ENCODE results near the gene HS6ST2. TPM values are rescaled to one million over a fixed set of nuclear protein-coding genes. Genes with fewer than 3 reads are reported as not detected.

HS6ST2 gene
- total and polyA plus RNA-seq, 5 donors from 2014 or later: not detected

DNA sequence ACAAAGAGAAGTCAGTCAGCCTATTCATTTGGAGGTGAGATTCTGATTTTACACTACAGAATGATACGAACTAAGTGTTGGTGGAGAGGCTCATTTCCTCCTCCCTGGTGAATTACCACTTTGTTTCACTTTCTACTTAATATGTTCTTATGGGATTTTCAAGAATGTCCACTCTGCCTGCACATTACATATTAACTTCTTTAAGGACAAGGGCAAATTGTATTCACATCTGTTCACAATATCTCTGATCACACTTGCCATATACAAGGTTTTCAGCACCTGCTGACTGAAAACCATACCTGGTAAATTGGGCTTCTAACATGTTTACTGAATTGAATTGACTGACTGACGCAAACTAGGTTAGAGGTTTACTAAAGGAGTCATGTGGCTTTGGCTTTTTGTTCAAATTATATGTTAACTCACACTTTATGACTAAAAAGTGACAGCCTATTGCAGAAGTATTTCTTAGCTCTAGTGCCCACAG is 281.2 kb downstream of the HS6ST2 start:
- Mint-ChIP-seq H3K36me3 (no peaks in the 10 kb centered on the region), H3K27me3 (no peaks in the 10 kb centered on the region), H3K27ac (no peak overlapping the region), H3K4me1 (no peaks in the 10 kb centered on the region), H3K9me3 (peaks cover 0 to 7% (median 2%) of the 10 kb centered on the region in 7 donors), H3K4me3 (no peak overlapping the region)
- no peak for ATAC-seq (ENCODE audit: low read depth in 2 of 2)
- DNase-seq: no peak
- Histone ChIP-seq H3K4me1 (ENCODE audit: control insufficient read depth, insufficient read depth, low read length, poor library complexity, severe bottlenecking) (peaks cover 4% of the 10 kb centered on the region), H3K9me3 (ENCODE audit: control insufficient read depth in 2 of 2, low read length in 2 of 2) (no peaks in the 10 kb centered on the region), H3K27ac (ENCODE audit: insufficient read depth, low read length, poor library complexity, severe bottlenecking) (no peak overlapping the region), H3K4me3 (ENCODE audit: low read depth, low read length) (no peak overlapping the region), H3K27me3 (ENCODE audit: control insufficient read depth, insufficient read depth, low read length) (no peaks in the 10 kb centered on the region), H3K36me3 (ENCODE audit: control insufficient read depth, insufficient read depth, low read length) (no peaks in the 10 kb centered on the region)

DNA sequence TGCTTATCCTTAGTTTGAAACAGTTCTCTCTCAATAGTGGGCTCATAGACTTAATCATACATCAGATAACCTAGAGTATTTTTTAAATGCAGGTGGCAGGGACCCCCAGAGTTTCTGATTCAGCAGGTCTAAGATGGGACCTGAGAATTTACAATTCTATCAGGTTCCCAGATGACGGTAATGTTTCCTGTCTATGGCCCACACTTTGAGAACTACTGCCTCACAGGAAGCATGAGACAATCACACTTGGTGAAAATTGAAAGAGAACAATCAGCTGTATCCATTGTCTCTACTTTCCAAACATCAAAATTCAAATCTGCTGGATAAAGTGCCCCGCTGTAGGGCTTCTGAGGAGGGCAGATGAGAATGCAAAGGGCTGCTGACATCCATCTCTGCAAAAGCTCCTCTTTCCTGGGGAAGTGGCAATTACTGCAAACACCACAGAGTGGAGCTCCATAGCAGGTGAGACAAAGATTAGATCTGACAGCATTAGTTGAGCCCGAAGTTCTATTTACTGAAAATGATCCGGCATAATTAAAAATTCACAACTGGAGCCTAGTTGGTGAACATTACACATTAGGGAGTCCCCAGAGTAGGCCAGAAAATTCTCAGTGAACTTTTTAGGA is 281.8 kb downstream of the HS6ST2 start:
- H3K36me3 ChIP-seq (ENCODE audit: control insufficient read depth, insufficient read depth, low read length): no peaks in the 10 kb centered on the region
- DNase-seq (no peak), ATAC-seq (ENCODE audit: low read depth in 2 of 2) (no peak)
- no peaks in the 10 kb centered on the region for H3K9me3 ChIP-seq (ENCODE audit: control insufficient read depth in 2 of 2, low read length in 2 of 2)
- H3K4me1 ChIP-seq (ENCODE audit: control insufficient read depth, insufficient read depth, low read length, poor library complexity, severe bottlenecking): peaks cover 4% of the 10 kb centered on the region
- H3K4me1 Mint-ChIP-seq: peaks cover 0 to 2% (median 0%) of the 10 kb centered on the region in 4 donors
- no peak overlapping the region for H3K27ac ChIP-seq (ENCODE audit: insufficient read depth, low read length, poor library complexity, severe bottlenecking)
- H3K27me3 ChIP-seq (ENCODE audit: control insufficient read depth, insufficient read depth, low read length): no peaks in the 10 kb centered on the region
- no peak overlapping the region for H3K4me3 ChIP-seq (ENCODE audit: low read depth, low read length)
- no peaks in the 10 kb centered on the region for H3K36me3 Mint-ChIP-seq
- H3K9me3 Mint-ChIP-seq: peaks cover 0 to 7% (median 2%) of the 10 kb centered on the region in 7 donors
- H3K27ac Mint-ChIP-seq: no peak overlapping the region
- no peak overlapping the region for H3K4me3 Mint-ChIP-seq
- H3K27me3 Mint-ChIP-seq: no peaks in the 10 kb centered on the region

DNA sequence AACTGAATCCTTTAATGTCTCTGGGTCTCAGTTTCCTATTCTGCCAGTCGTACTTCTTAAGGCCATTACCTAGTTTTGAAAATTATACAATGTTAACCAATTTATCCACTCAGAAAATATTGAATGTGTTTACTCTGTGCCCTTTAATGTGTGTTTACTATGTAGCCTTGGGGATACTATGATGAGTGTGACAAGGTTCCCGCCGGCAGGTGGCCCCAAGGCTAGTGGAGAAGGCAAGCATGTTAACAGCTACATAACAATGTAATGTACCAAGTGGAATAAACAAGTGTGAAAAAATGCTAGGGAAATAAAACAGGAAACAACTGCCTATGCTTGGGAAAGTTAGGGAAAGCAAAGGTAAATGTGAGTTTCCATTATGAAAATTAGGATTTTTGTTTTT is 282.3 kb downstream of the HS6ST2 start:
- no peak for DNase-seq
- H3K4me3 Mint-ChIP-seq: no peak overlapping the region
- no peaks in the 10 kb centered on the region for H3K27me3 ChIP-seq (ENCODE audit: control insufficient read depth, insufficient read depth, low read length)
- H3K27ac ChIP-seq (ENCODE audit: insufficient read depth, low read length, poor library complexity, severe bottlenecking): no peak overlapping the region
- peaks cover 0 to 7% (median 2%) of the 10 kb centered on the region in 7 donors for H3K9me3 Mint-ChIP-seq
- ATAC-seq (ENCODE audit: low read depth in 2 of 2): no peak
- peaks cover 4% of the 10 kb centered on the region for H3K4me1 ChIP-seq (ENCODE audit: control insufficient read depth, insufficient read depth, low read length, poor library complexity, severe bottlenecking)
- H3K36me3 Mint-ChIP-seq: no peaks in the 10 kb centered on the region
- no peaks in the 10 kb centered on the region for H3K36me3 ChIP-seq (ENCODE audit: control insufficient read depth, insufficient read depth, low read length)
- no peak overlapping the region for H3K27ac Mint-ChIP-seq
- H3K27me3 Mint-ChIP-seq: no peaks in the 10 kb centered on the region
- H3K9me3 ChIP-seq (ENCODE audit: control insufficient read depth in 2 of 2, low read length in 2 of 2): no peaks in the 10 kb centered on the region
- H3K4me1 Mint-ChIP-seq: peaks cover 0 to 4% (median 0%) of the 10 kb centered on the region in 4 donors
- H3K4me3 ChIP-seq (ENCODE audit: low read depth, low read length): no peak overlapping the region

DNA sequence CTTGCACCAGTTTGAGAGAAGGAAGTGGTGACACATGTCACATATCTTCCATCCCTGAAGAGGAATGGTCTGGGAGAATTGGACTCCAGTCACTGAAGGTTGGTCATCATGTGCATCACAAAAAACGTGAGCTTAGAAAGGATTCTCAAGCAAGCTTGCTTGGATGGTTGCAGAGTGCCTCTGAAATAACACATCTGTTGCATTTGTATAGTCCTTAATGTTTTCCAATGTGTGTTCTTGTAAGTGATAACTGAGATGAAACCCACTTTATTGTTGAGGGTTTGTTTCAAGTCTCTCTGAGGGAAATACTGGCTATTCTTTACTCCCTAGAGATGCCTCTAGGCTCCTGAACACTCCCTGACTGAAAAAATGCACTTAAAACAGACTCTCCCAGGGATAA is 285.1 kb downstream of the HS6ST2 start:
- ATAC-seq (ENCODE audit: low read depth in 2 of 2) (no peak), DNase-seq (no peak)
- H3K36me3 ChIP-seq (ENCODE audit: control insufficient read depth, insufficient read depth, low read length): no peaks in the 10 kb centered on the region
- Mint-ChIP-seq H3K9me3 (no peaks in the 10 kb centered on the region), H3K4me1 (peaks cover 0 to 4% (median 0%) of the 10 kb centered on the region in 4 donors), H3K27ac (no peak overlapping the region), H3K4me3 (no peak overlapping the region), H3K36me3 (no peaks in the 10 kb centered on the region), H3K27me3 (no peaks in the 10 kb centered on the region)
- no peak overlapping the region for H3K27ac ChIP-seq (ENCODE audit: insufficient read depth, low read length, poor library complexity, severe bottlenecking)
- H3K4me3 ChIP-seq (ENCODE audit: low read depth, low read length): no peak overlapping the region
- H3K4me1 ChIP-seq (ENCODE audit: control insufficient read depth, insufficient read depth, low read length, poor library complexity, severe bottlenecking): peaks cover 4% of the 10 kb centered on the region
- no peaks in the 10 kb centered on the region for H3K9me3 ChIP-seq (ENCODE audit: control insufficient read depth in 2 of 2, low read length in 2 of 2)
- no peaks in the 10 kb centered on the region for H3K27me3 ChIP-seq (ENCODE audit: control insufficient read depth, insufficient read depth, low read length)

DNA sequence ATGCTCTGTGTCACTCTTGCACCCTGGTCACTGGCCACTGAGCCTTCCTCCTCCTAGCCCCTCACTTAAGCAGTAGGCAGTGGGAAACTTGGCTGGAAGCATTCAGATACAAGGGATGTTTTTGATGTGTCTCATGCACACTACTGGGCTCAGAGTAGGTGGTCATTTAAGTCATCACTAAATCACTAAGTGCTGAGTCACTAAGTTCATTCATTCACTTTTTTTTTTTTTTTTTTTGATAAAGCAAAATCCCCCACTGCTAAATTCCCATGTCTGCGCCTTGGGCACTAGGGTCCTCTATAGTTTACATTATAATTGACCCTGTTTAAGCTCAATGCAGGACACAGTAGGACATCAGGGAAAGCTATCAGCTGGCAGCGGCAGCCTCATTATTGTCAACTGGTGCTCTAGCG is 287.2 kb downstream of the HS6ST2 start:
- H3K4me1 Mint-ChIP-seq: peaks cover 0 to 4% (median 0%) of the 10 kb centered on the region in 4 donors
- H3K9me3 Mint-ChIP-seq: no peaks in the 10 kb centered on the region
- no peak for DNase-seq

DNA sequence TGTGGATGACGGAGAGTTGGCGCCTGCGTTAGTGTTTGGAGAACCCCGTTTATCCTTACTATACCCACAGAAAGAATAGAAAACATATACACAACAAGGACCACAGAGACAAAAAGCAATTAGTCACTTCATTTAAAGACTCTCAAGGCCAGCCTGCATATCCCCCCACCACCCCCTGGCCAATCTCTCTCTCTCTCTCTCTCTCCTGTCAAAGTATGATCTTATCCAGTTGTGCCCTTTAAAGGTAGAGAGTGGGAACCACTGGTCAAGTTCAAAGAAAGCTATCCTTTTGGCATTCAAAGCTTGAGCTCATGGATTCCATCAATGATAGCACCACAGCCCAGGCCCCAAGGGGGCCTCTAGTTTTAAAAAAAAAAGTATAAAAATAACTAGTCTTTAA is 289.3 kb downstream of the HS6ST2 start:
- H3K27ac ChIP-seq (ENCODE audit: insufficient read depth, low read length, poor library complexity, severe bottlenecking): no peak overlapping the region
- Mint-ChIP-seq H3K27me3 (peaks cover 4% of the 10 kb centered on the region), H3K36me3 (no peaks in the 10 kb centered on the region), H3K27ac (no peak overlapping the region), H3K4me3 (no peak overlapping the region), H3K4me1 (peaks cover 0 to 4% (median 0%) of the 10 kb centered on the region in 4 donors), H3K9me3 (no peaks in the 10 kb centered on the region)
- no peaks in the 10 kb centered on the region for H3K4me1 ChIP-seq (ENCODE audit: control insufficient read depth, insufficient read depth, low read length, poor library complexity, severe bottlenecking)
- no peaks in the 10 kb centered on the region for H3K27me3 ChIP-seq (ENCODE audit: control insufficient read depth, insufficient read depth, low read length)
- H3K36me3 ChIP-seq (ENCODE audit: control insufficient read depth, insufficient read depth, low read length): no peaks in the 10 kb centered on the region
- DNase-seq: no peak
- H3K4me3 ChIP-seq (ENCODE audit: low read depth, low read length): no peak overlapping the region
- no peaks in the 10 kb centered on the region for H3K9me3 ChIP-seq (ENCODE audit: control insufficient read depth in 2 of 2, low read length in 2 of 2)
- ATAC-seq (ENCODE audit: low read depth in 2 of 2): no peak

More for the DNA sequence above, 287.2 kb downstream of the HS6ST2 start:
- no peaks in the 10 kb centered on the region for H3K27me3 Mint-ChIP-seq
- H3K27me3 ChIP-seq (ENCODE audit: control insufficient read depth, insufficient read depth, low read length): no peaks in the 10 kb centered on the region
- no peaks in the 10 kb centered on the region for H3K4me1 ChIP-seq (ENCODE audit: control insufficient read depth, insufficient read depth, low read length, poor library complexity, severe bottlenecking)
- H3K4me3 Mint-ChIP-seq: no peak overlapping the region
- no peaks in the 10 kb centered on the region for H3K36me3 ChIP-seq (ENCODE audit: control insufficient read depth, insufficient read depth, low read length)
- no peaks in the 10 kb centered on the region for H3K36me3 Mint-ChIP-seq
- no peak overlapping the region for H3K27ac ChIP-seq (ENCODE audit: insufficient read depth, low read length, poor library complexity, severe bottlenecking)
- no peak overlapping the region for H3K27ac Mint-ChIP-seq
- no peaks in the 10 kb centered on the region for H3K9me3 ChIP-seq (ENCODE audit: control insufficient read depth in 2 of 2, low read length in 2 of 2)
- no peak overlapping the region for H3K4me3 ChIP-seq (ENCODE audit: low read depth, low read length)
- no peak for ATAC-seq (ENCODE audit: low read depth in 2 of 2)

DNA sequence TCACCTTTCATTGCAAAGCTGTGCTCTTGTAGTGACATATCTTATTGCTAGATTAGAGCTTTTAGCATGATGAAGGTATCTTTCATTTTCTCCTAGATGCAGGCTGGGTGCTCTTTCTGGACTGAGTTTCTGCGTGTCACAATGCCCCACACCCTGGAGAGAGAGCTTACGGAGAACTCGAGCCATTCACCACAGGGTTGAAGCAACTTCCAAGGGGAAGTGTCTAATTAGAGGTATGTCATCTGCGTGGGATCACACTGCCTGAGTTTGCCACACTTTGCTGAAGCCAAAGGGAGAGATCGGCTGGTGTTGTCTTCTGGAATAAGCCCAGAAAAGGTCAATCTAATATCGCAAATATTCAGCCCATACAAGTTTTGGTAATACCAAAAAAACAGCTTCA is 290.3 kb downstream of the HS6ST2 start:
- no peak overlapping the region for H3K4me3 ChIP-seq (ENCODE audit: low read depth, low read length)
- Mint-ChIP-seq H3K4me1 (peaks cover 0 to 4% (median 0%) of the 10 kb centered on the region in 4 donors), H3K27me3 (peaks cover 4% of the 10 kb centered on the region), H3K9me3 (no peaks in the 10 kb centered on the region), H3K27ac (no peak overlapping the region), H3K36me3 (no peaks in the 10 kb centered on the region), H3K4me3 (no peak overlapping the region)
- no peaks in the 10 kb centered on the region for H3K9me3 ChIP-seq (ENCODE audit: control insufficient read depth in 2 of 2, low read length in 2 of 2)
- no peaks in the 10 kb centered on the region for H3K36me3 ChIP-seq (ENCODE audit: control insufficient read depth, insufficient read depth, low read length)
- H3K27me3 ChIP-seq (ENCODE audit: control insufficient read depth, insufficient read depth, low read length): no peaks in the 10 kb centered on the region
- H3K27ac ChIP-seq (ENCODE audit: insufficient read depth, low read length, poor library complexity, severe bottlenecking): no peak overlapping the region
- DNase-seq (no peak), ATAC-seq (ENCODE audit: low read depth in 2 of 2) (no peak)
- H3K4me1 ChIP-seq (ENCODE audit: control insufficient read depth, insufficient read depth, low read length, poor library complexity, severe bottlenecking): no peaks in the 10 kb centered on the region

DNA sequence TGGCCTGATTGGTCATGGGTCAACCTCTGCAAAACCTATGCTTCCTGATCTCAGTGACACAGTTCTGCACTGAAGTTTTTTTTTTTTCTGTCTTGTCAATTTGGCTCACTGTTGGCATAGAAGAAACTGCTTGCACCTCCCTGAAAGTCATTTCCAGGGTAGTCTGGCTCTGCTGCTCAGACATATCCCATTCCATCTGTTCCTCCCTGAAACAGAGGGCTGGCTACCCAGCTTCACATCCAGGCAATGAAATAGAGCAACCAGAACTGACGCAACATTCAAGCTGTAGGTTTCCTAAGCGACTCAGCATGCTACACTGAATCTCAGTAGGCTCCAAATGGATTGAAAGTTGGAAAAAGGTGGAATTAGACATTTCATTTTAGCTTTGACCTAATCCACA is 292.8 kb downstream of the HS6ST2 start:
- no peak overlapping the region for H3K4me3 ChIP-seq (ENCODE audit: low read depth, low read length)
- H3K4me1 ChIP-seq (ENCODE audit: control insufficient read depth, insufficient read depth, low read length, poor library complexity, severe bottlenecking): no peaks in the 10 kb centered on the region
- H3K27me3 Mint-ChIP-seq: peaks cover 4% of the 10 kb centered on the region
- DNase-seq: no peak
- no peak overlapping the region for H3K27ac ChIP-seq (ENCODE audit: insufficient read depth, low read length, poor library complexity, severe bottlenecking)
- H3K36me3 ChIP-seq (ENCODE audit: control insufficient read depth, insufficient read depth, low read length): no peaks in the 10 kb centered on the region
- no peaks in the 10 kb centered on the region for H3K36me3 Mint-ChIP-seq
- ATAC-seq (ENCODE audit: low read depth in 2 of 2): no peak
- no peaks in the 10 kb centered on the region for H3K9me3 ChIP-seq (ENCODE audit: control insufficient read depth in 2 of 2, low read length in 2 of 2)
- no peak overlapping the region for H3K4me3 Mint-ChIP-seq
- no peaks in the 10 kb centered on the region for H3K4me1 Mint-ChIP-seq
- no peaks in the 10 kb centered on the region for H3K27me3 ChIP-seq (ENCODE audit: control insufficient read depth, insufficient read depth, low read length)
- H3K27ac Mint-ChIP-seq: no peak overlapping the region
- peaks cover 0 to 2% (median 0%) of the 10 kb centered on the region in 7 donors for H3K9me3 Mint-ChIP-seq

All from CD4-positive, CD25-positive, alpha-beta regulatory T cell (primary cell).